Suprapubic skin (tissue), 4 donors: ENCODE results near the gene MTMR12.

Experiments used
- CTCF ChIP-seq, 2 donors: fragments of 200-600 bp in 1 of 2; fragments of 450-650 bp in 1 of 2; sonication (generic) in 1 of 2; IDR thresholded peaks; one replicate each; pipeline ENCODE4 v1.5.1; 2016 to 2019; ENCODE audit warnings: antibody characterized with exemption in 2 of 2, mild to moderate bottlenecking in 1 of 2, moderate library complexity in 1 of 2
- POLR2A ChIP-seq, 2 donors: fragments of 450-650 bp; IDR thresholded peaks; one replicate each; pipeline ENCODE4 v1.6.1; 2017; ENCODE audit warnings: antibody characterized with exemption in 2 of 2, mild to moderate bottlenecking in 2 of 2, moderate library complexity in 2 of 2
- POLR2AphosphoS5 ChIP-seq, 3 donors: sonication (generic); formaldehyde crosslinking; IDR thresholded peaks; one replicate each; pipeline ENCODE4 v1.6.1; 2017; ENCODE audit warnings: antibody characterized with exemption in 3 of 3

GRCh38 chr5:32245742-32246141, 67.0 kb downstream of the MTMR12 start:
- no peak for TF ChIP-seq CTCF (IDR thresholded peaks at IDR 0.05)
- no peak for TF ChIP-seq POLR2A (IDR thresholded peaks at IDR 0.05)
- no peak for TF ChIP-seq POLR2AphosphoS5 (IDR thresholded peaks at IDR 0.05)
